ENCODE results near the gene A4GNT. TPM values are rescaled to one million over a fixed set of nuclear protein-coding genes. Genes with fewer than 3 reads are reported as not detected.
A peak's percentile ranks its signal among the peaks of the same experiment; 100 is the strongest.

A4GNT gene
- total RNA-seq (not detected), polyA plus RNA-seq (not detected)

GRCh38 chr3:138132239-138132638 is at the start of gene A4GNT:
Gene A4GNT (minus strand): TSS chr3:138132390. CDS start chr3:138131256, 1,134 bp downstream.
- ChIA-PET POLR2A (ENCODE audit: partially characterized antibody) (no interaction called here), CTCF (ENCODE audit: partially characterized antibody) (no interaction called here)
- intact Hi-C loops (cut with micrococcal nuclease), result no loop called here
- no peaks in the 10 kb centered on the region for H3K4me1 ChIP-seq (ENCODE audit: insufficient read depth, low read length)
- peaks cover 4 to 10% of the 10 kb centered on the region in 2 donors for H3K27me3 Mint-ChIP-seq
- no peaks in the 10 kb centered on the region for H3K36me3 Mint-ChIP-seq
- no peaks in the 10 kb centered on the region for H3K9me3 Mint-ChIP-seq
- no peaks in the 10 kb centered on the region for H3K4me1 Mint-ChIP-seq
- no peaks in the 10 kb centered on the region for H3K9me3 ChIP-seq (ENCODE audit: control insufficient read depth in 1 of 2, low read length in 2 of 2)
- no peaks in the 10 kb centered on the region for H3K27me3 ChIP-seq (ENCODE audit: insufficient read depth, low read length)
- no peak within 1 kb of the TSS for H3K27ac ChIP-seq (ENCODE audit: low read depth, low read length)
- H3K36me3 ChIP-seq (ENCODE audit: insufficient read depth, low read length), result no peaks in the 10 kb centered on the region
- no peak within 1 kb of the TSS for H3K27ac Mint-ChIP-seq
- no peak within 1 kb of the TSS for H3K4me3 Mint-ChIP-seq
- H3K4me3 ChIP-seq (ENCODE audit: low read length in 2 of 2), result no peak within 1 kb of the TSS
- DNase-seq, result no peak

- H3K27me3 ChIP-seq (ENCODE audit: insufficient read depth, low read length), result no peaks in the 10 kb centered on the region
- no peaks in the 10 kb centered on the region for H3K4me1 Mint-ChIP-seq
- POLR2A ChIA-PET (ENCODE audit: partially characterized antibody), result no interaction called here
- no peaks in the 10 kb centered on the region for H3K36me3 ChIP-seq (ENCODE audit: insufficient read depth, low read length)
- no peak overlapping the region for H3K27ac ChIP-seq (ENCODE audit: low read depth, low read length)
- H3K4me3 Mint-ChIP-seq, result no peak overlapping the region
- no peak overlapping the region for H3K4me3 ChIP-seq (ENCODE audit: low read length in 2 of 2)
- CTCF ChIA-PET (ENCODE audit: partially characterized antibody), result interaction anchor here (0.7 to 2.9 kb wide), 12 partner anchors 10 to 1428 kb away, joined by 3 to 11 read pairs (median 4); partner anchors contain the start of gene STAG1
- H3K27ac Mint-ChIP-seq, result no peak overlapping the region
- H3K4me1 ChIP-seq (ENCODE audit: insufficient read depth, low read length), result no peaks in the 10 kb centered on the region
- peaks cover 0 to 3% of the 10 kb centered on the region in 2 donors for H3K27me3 Mint-ChIP-seq
- H3K36me3 Mint-ChIP-seq, result no peaks in the 10 kb centered on the region
- intact Hi-C loops (cut with micrococcal nuclease), result loop anchor here (1.0 to 10.0 kb wide), 5 partner anchors 168 to 1986 kb away; partner anchors contain the start of genes FOXL2, FOXL2NB, MRAS and MSL2
- peak; percentile 29 to 44 (median 38) for DNase-seq
- H3K9me3 ChIP-seq (ENCODE audit: control insufficient read depth in 1 of 2, low read length in 2 of 2), result no peaks in the 10 kb centered on the region
- H3K9me3 Mint-ChIP-seq, result no peaks in the 10 kb centered on the region
Measured at GRCh38 chr3:138180375-138181029, 48.3 kb upstream of the A4GNT start.

DNA sequence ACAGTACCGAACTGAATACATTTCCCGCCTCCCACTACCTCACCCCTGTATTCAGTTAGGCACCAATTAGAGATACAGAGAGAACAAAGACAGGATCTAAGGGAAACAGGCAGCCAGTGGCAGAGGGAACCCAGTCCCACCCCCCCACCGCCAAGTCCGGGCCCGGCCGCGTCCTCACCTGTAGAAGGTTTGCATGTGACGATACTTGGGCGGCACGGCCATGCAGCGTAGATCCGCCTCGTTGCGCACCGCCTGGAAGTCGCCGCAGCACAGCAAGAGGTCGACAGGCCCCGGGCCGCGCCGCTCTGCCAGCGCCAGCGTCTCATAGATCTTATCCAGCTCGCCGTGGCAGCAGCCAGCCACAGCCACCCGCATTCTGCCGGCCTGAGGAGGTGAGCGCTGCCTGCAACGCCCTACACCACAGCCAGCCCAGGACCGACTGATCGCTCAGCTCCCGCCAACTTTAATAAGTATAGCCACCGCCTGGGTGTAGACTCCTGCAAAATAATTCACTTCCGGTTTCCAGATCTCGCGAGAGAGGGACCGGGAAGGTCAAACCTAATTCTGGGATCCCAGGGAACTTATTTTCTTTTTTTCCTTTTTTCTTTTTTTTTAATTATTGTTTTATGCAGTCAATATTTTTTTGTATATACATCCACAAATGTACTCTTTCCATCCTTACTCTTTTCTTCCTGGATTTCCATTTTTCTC is 42.4 kb upstream of the A4GNT start, which contains the start of gene DBR1:
Gene DBR1, minus strand, starts transcription at position 501 of the 711 bp plus-strand sequence. Its CDS starts 126 bp downstream, at position 375.
- Mint-ChIP-seq H3K9me3 (peaks cover 0 to 2% (median 0%) of the 10 kb centered on the region in 8 donors), H3K27me3 (no peaks in the 10 kb centered on the region), H3K36me3 (peaks cover 13 to 28% of the 10 kb centered on the region in 2 donors), H3K27ac (peak within 1 kb of the TSS; percentile 95 to 99 (median 98)), H3K4me1 (peaks cover 21 to 47% (median 35%) of the 10 kb centered on the region in 4 donors), H3K4me3 (peak within 1 kb of the TSS; percentile 96 to 100 (median 97))
- Histone ChIP-seq H3K36me3 (ENCODE audit: insufficient read depth, low read length) (peaks cover 5% of the 10 kb centered on the region), H3K4me1 (ENCODE audit: insufficient read depth, low read length) (peaks cover 32% of the 10 kb centered on the region), H3K9me3 (ENCODE audit: control insufficient read depth in 1 of 2, low read length in 2 of 2) (no peaks in the 10 kb centered on the region), H3K27me3 (ENCODE audit: insufficient read depth, low read length) (no peaks in the 10 kb centered on the region), H3K4me3 (ENCODE audit: low read length in 2 of 2) (peak within 1 kb of the TSS; percentile 54 to 91), H3K27ac (ENCODE audit: low read depth, low read length) (peak within 1 kb of the TSS; percentile 70)
- ChIA-PET POLR2A (ENCODE audit: partially characterized antibody) (interaction anchor here (0.6 to 4.0 kb wide), 6 partner anchors 12 to 1422 kb away, joined by 3 to 63 read pairs (median 7); partner anchors contain the start of genes ARMC8, CEP70 and STAG1), CTCF (ENCODE audit: partially characterized antibody) (interaction anchor here (0.8 to 3.2 kb wide), 8 partner anchors 10 to 421 kb away, joined by 3 to 16 read pairs (median 4); partner anchors contain the start of gene ARMC8)
- intact Hi-C loops (cut with micrococcal nuclease), result loop anchor here (1.0 kb wide), 2 partner anchors 13 to 155 kb away; partner anchors contain the start of genes ARMC8 and NME9
- peak; percentile 78 to 84 (median 82) for DNase-seq

DNA sequence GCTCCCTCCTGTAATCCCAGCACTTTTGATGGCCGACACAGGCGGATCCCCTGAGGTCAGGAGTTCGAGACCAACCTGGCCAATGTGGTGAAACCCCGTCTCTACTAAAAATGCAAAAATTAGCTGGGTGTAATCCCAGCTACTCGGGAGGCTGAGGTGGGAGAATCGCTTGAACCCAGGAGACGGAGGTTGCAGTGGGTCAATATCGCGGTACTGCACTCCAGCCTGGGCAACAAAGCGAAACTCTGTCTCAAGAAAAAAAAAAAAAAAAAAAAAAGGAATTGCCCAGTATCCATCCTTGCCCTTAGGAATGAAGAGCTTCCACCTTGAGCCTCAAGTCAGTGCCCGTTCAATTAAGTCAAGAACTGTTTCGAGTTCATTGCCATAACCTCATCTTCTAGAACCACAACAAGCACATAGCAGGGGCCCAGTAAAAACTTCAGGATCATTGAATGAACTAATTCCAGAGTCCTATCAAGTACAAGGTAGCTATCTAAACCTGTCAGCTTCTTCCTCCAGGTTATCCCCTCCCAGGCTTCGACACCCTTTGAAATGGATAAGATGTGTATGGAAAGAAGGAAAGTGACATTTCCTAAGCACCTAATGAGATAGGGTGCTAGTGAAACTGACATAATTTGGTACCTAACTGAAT is 41.7 kb upstream of the A4GNT start:
- peak overlapping the region; percentile 54 to 91 for H3K4me3 ChIP-seq (ENCODE audit: low read length in 2 of 2)
- H3K9me3 Mint-ChIP-seq, result peaks cover 0 to 2% (median 0%) of the 10 kb centered on the region in 8 donors
- H3K36me3 Mint-ChIP-seq, result peaks cover 15 to 31% of the 10 kb centered on the region in 2 donors
- intact Hi-C loops (cut with micrococcal nuclease), result loop anchor here (1.0 kb wide), 2 partner anchors 13 to 155 kb away; partner anchors contain the start of genes ARMC8 and NME9
- ChIA-PET CTCF (ENCODE audit: partially characterized antibody) (interaction anchor here (0.7 to 3.2 kb wide), 7 partner anchors 11 to 1170 kb away, joined by 3 to 16 read pairs (median 4); partner anchors contain the start of gene ARMC8), POLR2A (ENCODE audit: partially characterized antibody) (interaction anchor here (0.6 to 4.0 kb wide), 7 partner anchors 13 to 1422 kb away, joined by 3 to 63 read pairs (median 7); partner anchors contain the start of genes ARMC8, CEP70 and STAG1)
- peaks cover 32% of the 10 kb centered on the region for H3K4me1 ChIP-seq (ENCODE audit: insufficient read depth, low read length)
- H3K27ac Mint-ChIP-seq, result peak overlapping the region; percentile 95 to 99 (median 98)
- DNase-seq, result peak in 1 of 5 donors; percentile 10
- peaks cover 7% of the 10 kb centered on the region for H3K36me3 ChIP-seq (ENCODE audit: insufficient read depth, low read length)
- no peaks in the 10 kb centered on the region for H3K27me3 ChIP-seq (ENCODE audit: insufficient read depth, low read length)
- peak overlapping the region; percentile 70 for H3K27ac ChIP-seq (ENCODE audit: low read depth, low read length)
- no peaks in the 10 kb centered on the region for H3K27me3 Mint-ChIP-seq
- H3K4me1 Mint-ChIP-seq, result peaks cover 21 to 47% (median 35%) of the 10 kb centered on the region in 4 donors
- H3K9me3 ChIP-seq (ENCODE audit: control insufficient read depth in 1 of 2, low read length in 2 of 2), result no peaks in the 10 kb centered on the region
- peak overlapping the region; percentile 96 to 100 (median 97) for H3K4me3 Mint-ChIP-seq

- no peaks in the 10 kb centered on the region for H3K9me3 ChIP-seq (ENCODE audit: control insufficient read depth in 1 of 2, low read length in 2 of 2)
- peaks cover 0 to 2% (median 0%) of the 10 kb centered on the region in 8 donors for H3K9me3 Mint-ChIP-seq
- H3K4me3 ChIP-seq (ENCODE audit: low read length in 2 of 2), result no peak overlapping the region
- peak overlapping the region in 6 of 7 donors; percentile 38 to 96 (median 72) for H3K27ac Mint-ChIP-seq
- H3K27me3 Mint-ChIP-seq, result no peaks in the 10 kb centered on the region
- no peak for DNase-seq
- intact Hi-C loops (cut with micrococcal nuclease), result no loop called here
- H3K27me3 ChIP-seq (ENCODE audit: insufficient read depth, low read length), result no peaks in the 10 kb centered on the region
- peaks cover 21 to 47% (median 35%) of the 10 kb centered on the region in 4 donors for H3K4me1 Mint-ChIP-seq
- H3K36me3 ChIP-seq (ENCODE audit: insufficient read depth, low read length), result peaks cover 10% of the 10 kb centered on the region
- no peak overlapping the region for H3K27ac ChIP-seq (ENCODE audit: low read depth, low read length)
- ChIA-PET CTCF (ENCODE audit: partially characterized antibody) (interaction anchor here (1.3 to 3.2 kb wide), 2 partner anchors 14 to 751 kb away, joined by 4 to 16 read pairs; partner anchors contain the start of gene ARMC8), POLR2A (ENCODE audit: partially characterized antibody) (interaction anchor here (0.7 to 4.0 kb wide), 4 partner anchors 14 to 898 kb away, joined by 3 to 63 read pairs (median 3); partner anchors contain the start of gene ARMC8)
- H3K36me3 Mint-ChIP-seq, result peaks cover 18 to 38% of the 10 kb centered on the region in 2 donors
- H3K4me3 Mint-ChIP-seq, result peak overlapping the region; percentile 29 to 97 (median 70)
- H3K4me1 ChIP-seq (ENCODE audit: insufficient read depth, low read length), result peaks cover 32% of the 10 kb centered on the region
Measured at GRCh38 chr3:138172625-138173024, 40.4 kb upstream of the A4GNT start.

GRCh38 chr3:138165061-138165460 is 32.9 kb upstream of the A4GNT start:
- no peaks in the 10 kb centered on the region for H3K9me3 Mint-ChIP-seq
- ChIA-PET CTCF (ENCODE audit: partially characterized antibody) (no interaction called here), POLR2A (ENCODE audit: partially characterized antibody) (no interaction called here)
- H3K36me3 Mint-ChIP-seq, result peaks cover 57 to 81% of the 10 kb centered on the region in 2 donors
- Histone ChIP-seq H3K9me3 (ENCODE audit: control insufficient read depth in 1 of 2, low read length in 2 of 2) (no peaks in the 10 kb centered on the region), H3K4me1 (ENCODE audit: insufficient read depth, low read length) (no peaks in the 10 kb centered on the region), H3K27ac (ENCODE audit: low read depth, low read length) (no peak overlapping the region), H3K27me3 (ENCODE audit: insufficient read depth, low read length) (no peaks in the 10 kb centered on the region), H3K4me3 (ENCODE audit: low read length in 2 of 2) (no peak overlapping the region), H3K36me3 (ENCODE audit: insufficient read depth, low read length) (peaks cover 46% of the 10 kb centered on the region)
- H3K27me3 Mint-ChIP-seq, result no peaks in the 10 kb centered on the region
- intact Hi-C loops (cut with micrococcal nuclease), result no loop called here
- DNase-seq, result no peak
- no peak overlapping the region for H3K4me3 Mint-ChIP-seq
- H3K4me1 Mint-ChIP-seq, result peaks cover 6 to 20% (median 11%) of the 10 kb centered on the region in 4 donors
- peak overlapping the region in 1 of 7 donors; percentile 2 for H3K27ac Mint-ChIP-seq

All from CD4-positive, alpha-beta memory T cell (primary cell).